AG10803 (cell line): ENCODE measurements around the gene FBXL2.

Experiments
- DNase-seq: peaks from one replicate; pipeline ENCODE4 v3.0.0; 2010; ENCODE audit warnings: low read depth
- H3K4me3 ChIP-seq: 2 replicates; pipeline ENCODE4 v1.5.1; 2011; ENCODE audit warnings: mild to moderate bottlenecking, low read length, control low read depth
- CTCF ChIP-seq: conservative IDR thresholded peaks from 2 replicates; pipeline ENCODE4 v1.5.1; 2011; ENCODE audit warnings: mild to moderate bottlenecking, low read length, control low read depth, inconsistent platforms

FBXL2 gene

GRCh38 chr3:33277193-33277882, at the start of gene FBXL2:
FBXL2 (plus strand) TSS chr3:33277442; CDS start chr3:33277513, 71 bp downstream.
- DNase-seq: peak; percentile 42
- TF ChIP-seq CTCF: no peak
- peak within 1 kb of the TSS; percentile 63 for H3K4me3 ChIP-seq

GRCh38 chr3:33229066-33229465, 48.2 kb upstream of the FBXL2 start:
- no peak for TF ChIP-seq CTCF
- H3K4me3 ChIP-seq: no peak overlapping the region
- no peak for DNase-seq

GRCh38 chr3:33229947-33230346, 47.3 kb upstream of the FBXL2 start:
- TF ChIP-seq CTCF: no peak
- H3K4me3 ChIP-seq: no peak overlapping the region
- DNase-seq: no peak

GRCh38 chr3:33231756-33232465, 45.3 kb upstream of the FBXL2 start:
- no peak for TF ChIP-seq CTCF
- DNase-seq: no peak
- no peak overlapping the region for H3K4me3 ChIP-seq

GRCh38 chr3:33233884-33234283, 43.4 kb upstream of the FBXL2 start:
- no peak for DNase-seq
- no peak for TF ChIP-seq CTCF
- H3K4me3 ChIP-seq: no peak overlapping the region

GRCh38 chr3:33236005-33236404, 41.2 kb upstream of the FBXL2 start:
- DNase-seq: no peak
- H3K4me3 ChIP-seq: no peak overlapping the region
- no peak for TF ChIP-seq CTCF

- no peak overlapping the region for H3K4me3 ChIP-seq
- no peak for TF ChIP-seq CTCF
- DNase-seq: no peak
Observed at GRCh38 chr3:33237439-33237838, 39.8 kb upstream of the FBXL2 start.
